Measurements from ENCODE around the gene MBD2.

MBD2 gene

GRCh38 chr18:54173980-54174630 lies 50.4 kb downstream of the MBD2 start:
- H3K4me1 Mint-ChIP-seq, result peaks cover 6% of the 10 kb centered on the region
- H3K36me3 Mint-ChIP-seq (ENCODE audit: low read depth), result peaks cover 15% of the 10 kb centered on the region
- peak overlapping the region in 1 of 3 experiments; percentile 13 for H3K27ac Mint-ChIP-seq
- no peak for TF ChIP-seq CTCF (IDR thresholded peaks at IDR 0.05; ENCODE audit: unreplicated experiment in 3 of 3)
- no peak overlapping the region for H3K4me3 Mint-ChIP-seq
- H3K27me3 Mint-ChIP-seq (ENCODE audit: low read depth), result no peaks in the 10 kb centered on the region
- H3K9me3 Mint-ChIP-seq, result no peaks in the 10 kb centered on the region

- peaks cover 6% of the 10 kb centered on the region for H3K4me1 Mint-ChIP-seq
- H3K36me3 Mint-ChIP-seq (ENCODE audit: low read depth), result peaks cover 15% of the 10 kb centered on the region
- no peak for TF ChIP-seq CTCF (IDR thresholded peaks at IDR 0.05; ENCODE audit: unreplicated experiment in 3 of 3)
- H3K27ac Mint-ChIP-seq, result no peak overlapping the region
- H3K9me3 Mint-ChIP-seq, result no peaks in the 10 kb centered on the region
- H3K4me3 Mint-ChIP-seq, result no peak overlapping the region
- no peaks in the 10 kb centered on the region for H3K27me3 Mint-ChIP-seq (ENCODE audit: low read depth)
Observed at GRCh38 chr18:54173250-54173649, 51.2 kb downstream of the MBD2 start.

GRCh38 chr18:54169431-54170403 lies 54.8 kb downstream of the MBD2 start:
- peaks cover 24% of the 10 kb centered on the region for H3K36me3 Mint-ChIP-seq (ENCODE audit: low read depth)
- H3K27me3 Mint-ChIP-seq (ENCODE audit: low read depth), result no peaks in the 10 kb centered on the region
- H3K9me3 Mint-ChIP-seq, result no peaks in the 10 kb centered on the region
- H3K27ac Mint-ChIP-seq, result no peak overlapping the region
- no peak overlapping the region for H3K4me3 Mint-ChIP-seq
- peaks cover 6% of the 10 kb centered on the region for H3K4me1 Mint-ChIP-seq
- no peak for TF ChIP-seq CTCF (IDR thresholded peaks at IDR 0.05; ENCODE audit: unreplicated experiment in 3 of 3)

- Mint-ChIP-seq H3K27me3 (ENCODE audit: low read depth) (no peaks in the 10 kb centered on the region), H3K4me3 (no peak overlapping the region), H3K9me3 (no peaks in the 10 kb centered on the region), H3K4me1 (peaks cover 6% of the 10 kb centered on the region), H3K27ac (no peak overlapping the region), H3K36me3 (ENCODE audit: low read depth) (peaks cover 45% of the 10 kb centered on the region)
- TF ChIP-seq CTCF (IDR thresholded peaks at IDR 0.05; ENCODE audit: unreplicated experiment in 3 of 3), result no peak
Observed at GRCh38 chr18:54165450-54165849, 59.0 kb downstream of the MBD2 start.

GRCh38 chr18:54163453-54163852 lies 61.0 kb downstream of the MBD2 start:
- no peak overlapping the region for H3K4me3 Mint-ChIP-seq
- H3K36me3 Mint-ChIP-seq (ENCODE audit: low read depth), result peaks cover 59% of the 10 kb centered on the region
- no peak overlapping the region for H3K27ac Mint-ChIP-seq
- no peaks in the 10 kb centered on the region for H3K9me3 Mint-ChIP-seq
- no peak for TF ChIP-seq CTCF (IDR thresholded peaks at IDR 0.05; ENCODE audit: unreplicated experiment in 3 of 3)
- H3K4me1 Mint-ChIP-seq, result peaks cover 8% of the 10 kb centered on the region
- H3K27me3 Mint-ChIP-seq (ENCODE audit: low read depth), result no peaks in the 10 kb centered on the region
